ENCODE results near the gene ANO5.

ANO5 gene, protein sequence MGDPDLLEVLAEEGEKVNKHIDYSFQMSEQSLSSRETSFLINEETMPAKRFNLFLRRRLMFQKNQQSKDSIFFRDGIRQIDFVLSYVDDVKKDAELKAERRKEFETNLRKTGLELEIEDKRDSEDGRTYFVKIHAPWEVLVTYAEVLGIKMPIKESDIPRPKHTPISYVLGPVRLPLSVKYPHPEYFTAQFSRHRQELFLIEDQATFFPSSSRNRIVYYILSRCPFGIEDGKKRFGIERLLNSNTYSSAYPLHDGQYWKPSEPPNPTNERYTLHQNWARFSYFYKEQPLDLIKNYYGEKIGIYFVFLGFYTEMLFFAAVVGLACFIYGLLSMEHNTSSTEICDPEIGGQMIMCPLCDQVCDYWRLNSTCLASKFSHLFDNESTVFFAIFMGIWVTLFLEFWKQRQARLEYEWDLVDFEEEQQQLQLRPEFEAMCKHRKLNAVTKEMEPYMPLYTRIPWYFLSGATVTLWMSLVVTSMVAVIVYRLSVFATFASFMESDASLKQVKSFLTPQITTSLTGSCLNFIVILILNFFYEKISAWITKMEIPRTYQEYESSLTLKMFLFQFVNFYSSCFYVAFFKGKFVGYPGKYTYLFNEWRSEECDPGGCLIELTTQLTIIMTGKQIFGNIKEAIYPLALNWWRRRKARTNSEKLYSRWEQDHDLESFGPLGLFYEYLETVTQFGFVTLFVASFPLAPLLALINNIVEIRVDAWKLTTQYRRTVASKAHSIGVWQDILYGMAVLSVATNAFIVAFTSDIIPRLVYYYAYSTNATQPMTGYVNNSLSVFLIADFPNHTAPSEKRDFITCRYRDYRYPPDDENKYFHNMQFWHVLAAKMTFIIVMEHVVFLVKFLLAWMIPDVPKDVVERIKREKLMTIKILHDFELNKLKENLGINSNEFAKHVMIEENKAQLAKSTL

DNA sequence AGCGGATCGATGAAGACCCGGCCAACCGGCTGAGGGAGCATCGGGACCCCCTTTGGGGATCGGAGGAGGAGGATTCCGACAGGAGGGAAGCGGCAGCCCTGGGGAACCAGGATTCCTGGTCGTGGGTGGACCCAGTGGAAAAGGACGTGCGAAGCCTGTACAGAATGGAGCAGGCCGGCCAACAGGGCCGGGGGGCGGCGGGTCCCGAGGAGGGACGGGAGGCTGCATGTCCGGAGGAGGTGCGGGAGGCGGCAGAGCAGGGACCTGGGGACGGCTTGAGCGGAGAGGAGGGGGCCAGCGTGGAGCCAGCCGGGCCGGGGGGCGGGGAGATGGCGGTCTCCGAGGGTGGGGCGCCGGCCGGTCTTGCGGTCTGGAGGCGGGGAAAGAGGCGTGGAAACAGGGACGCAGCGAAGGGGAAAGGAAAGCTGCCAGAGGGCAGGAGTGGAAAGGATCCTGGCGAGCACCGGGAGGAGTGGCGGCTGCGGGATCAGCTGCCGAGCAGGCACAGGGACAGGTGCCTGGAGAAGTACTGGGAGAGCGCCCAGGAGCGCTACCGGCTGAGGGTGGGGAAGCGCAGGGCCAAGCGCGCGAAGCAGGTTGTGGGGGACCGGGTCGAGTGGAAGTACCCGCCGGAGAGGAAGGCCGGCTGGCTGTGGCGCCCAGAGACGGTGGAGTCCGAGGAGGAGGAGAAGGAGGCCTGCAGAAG is at the start of gene ANO5:
Gene ANO5 (plus strand): TSS at position 444 of the 706 bp plus-strand sequence. CDS start 408 bp downstream, outside the sequence.
- no peak for FAIRE-seq

DNA sequence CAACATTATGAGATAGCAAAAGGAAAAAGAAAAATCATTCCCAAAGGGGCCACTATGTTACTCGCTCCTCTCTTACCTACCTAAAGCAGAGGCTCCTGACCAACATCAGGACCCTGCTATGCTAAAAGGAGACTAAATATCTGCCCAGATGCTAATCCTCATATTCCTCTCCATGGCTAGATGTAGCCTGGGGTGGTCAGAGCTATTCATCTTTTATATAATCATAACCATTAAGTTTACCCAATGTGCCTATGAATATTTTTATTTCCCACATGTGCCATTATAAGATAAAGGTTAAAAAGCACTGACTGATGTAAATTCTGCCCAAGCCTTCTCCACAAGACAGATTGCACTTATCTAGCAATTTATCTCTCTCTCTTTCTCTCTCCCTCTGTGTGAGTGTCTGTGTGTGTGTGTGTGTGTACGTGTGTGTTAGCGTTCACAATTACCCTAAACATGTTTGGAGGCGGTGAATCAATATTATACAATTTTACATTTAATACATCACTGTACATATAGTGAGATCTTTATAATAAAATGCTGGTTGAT is 41.2 kb upstream of the ANO5 start:
- no peak for FAIRE-seq

DNA sequence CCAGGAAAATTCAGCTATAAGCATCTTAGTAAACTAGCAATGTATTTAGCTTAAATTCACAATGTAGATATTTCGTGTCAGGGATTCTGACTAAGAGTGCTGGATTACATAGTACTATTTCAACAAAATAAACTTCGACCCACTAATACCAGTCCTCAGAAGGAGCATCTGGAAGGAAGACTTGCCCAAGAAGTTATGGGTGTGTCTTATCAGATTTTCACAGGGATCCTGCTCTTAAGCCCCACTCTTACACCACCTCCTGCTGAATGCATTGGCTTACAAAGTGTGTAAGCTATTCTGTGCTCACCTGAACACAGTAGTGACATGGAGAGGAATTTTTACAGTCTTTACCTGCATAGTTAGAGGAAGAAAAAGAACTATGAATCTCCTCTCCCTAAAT is 35.4 kb upstream of the ANO5 start:
- FAIRE-seq = no peak

DNA sequence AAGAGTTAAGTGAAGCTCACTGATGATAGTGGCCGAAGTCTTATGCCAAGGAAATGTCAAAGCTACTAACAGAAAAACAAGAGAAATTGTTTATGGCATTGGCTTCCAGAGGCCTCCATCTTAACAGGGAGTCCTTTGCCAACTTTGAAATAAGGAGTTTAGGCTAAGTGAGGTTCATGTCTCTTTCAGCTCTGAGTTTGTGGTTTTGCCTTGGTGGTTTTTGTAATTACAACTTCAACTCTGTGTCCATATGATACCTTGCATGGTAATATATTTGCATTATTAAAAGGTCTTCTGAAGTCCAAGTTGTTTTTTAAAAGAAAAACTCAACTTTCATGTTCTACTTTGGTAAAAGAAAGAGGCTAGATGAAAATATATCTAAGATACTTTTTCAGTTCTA is 31.4 kb upstream of the ANO5 start:
- no peak for FAIRE-seq

DNA sequence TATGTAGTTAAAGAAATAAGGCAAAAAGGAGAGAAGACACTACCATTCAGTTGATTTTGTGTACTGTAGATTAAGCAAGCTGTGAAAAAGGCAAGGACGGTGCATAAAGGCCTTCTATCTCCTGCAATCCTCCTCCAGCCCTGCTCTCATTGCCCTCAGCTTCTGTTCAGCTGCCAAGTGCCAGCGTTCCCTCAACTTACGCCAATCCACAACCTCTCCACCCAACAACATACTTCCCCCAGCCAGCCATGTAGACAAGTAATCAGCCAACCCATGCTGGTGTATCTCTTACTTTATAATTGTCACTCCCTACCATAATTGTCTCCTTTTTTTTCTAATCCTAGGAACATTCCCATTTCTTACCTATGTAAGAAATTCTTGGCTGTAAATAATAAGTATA is 30.1 kb upstream of the ANO5 start:
- no peak for FAIRE-seq

DNA sequence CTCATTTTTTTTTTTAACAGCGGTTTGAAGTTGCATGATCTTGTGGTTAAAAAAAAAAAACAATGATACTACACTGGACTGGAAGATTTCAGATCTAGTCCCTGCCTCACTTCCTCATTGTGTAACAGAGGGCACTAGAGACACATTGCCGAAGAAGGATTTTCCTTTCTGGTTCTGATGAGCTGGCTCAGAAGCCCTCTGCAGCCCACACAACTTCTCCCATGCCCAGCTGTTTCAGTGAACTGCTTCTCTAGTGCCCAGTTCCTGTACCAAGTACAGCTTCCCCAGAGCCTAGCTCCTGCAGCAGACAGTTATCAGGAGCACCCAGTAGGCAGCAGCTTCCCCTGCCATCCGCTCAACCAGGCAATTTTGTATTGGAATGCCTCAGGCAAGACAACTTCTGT is 29.5 kb upstream of the ANO5 start:
- no peak for FAIRE-seq

DNA sequence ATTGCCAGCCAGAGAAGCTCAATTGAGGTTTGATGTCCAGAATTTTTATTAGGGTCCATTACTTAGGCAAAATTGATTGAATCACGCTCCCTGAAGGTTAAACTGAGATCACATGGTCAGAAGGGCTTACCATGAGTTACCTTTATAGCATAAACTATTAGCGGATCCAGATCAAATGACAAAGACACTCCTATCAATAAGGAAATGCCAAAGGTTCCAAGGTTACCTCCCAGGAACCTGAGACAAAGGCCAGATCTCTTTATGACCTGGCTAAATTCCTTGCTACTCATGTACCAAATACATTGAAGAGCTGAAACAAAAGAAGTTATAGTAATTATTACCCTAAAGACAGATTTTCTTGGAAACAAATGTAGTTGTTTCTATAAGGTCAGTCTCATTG is 27.8 kb upstream of the ANO5 start:
- no peak for FAIRE-seq

DNA sequence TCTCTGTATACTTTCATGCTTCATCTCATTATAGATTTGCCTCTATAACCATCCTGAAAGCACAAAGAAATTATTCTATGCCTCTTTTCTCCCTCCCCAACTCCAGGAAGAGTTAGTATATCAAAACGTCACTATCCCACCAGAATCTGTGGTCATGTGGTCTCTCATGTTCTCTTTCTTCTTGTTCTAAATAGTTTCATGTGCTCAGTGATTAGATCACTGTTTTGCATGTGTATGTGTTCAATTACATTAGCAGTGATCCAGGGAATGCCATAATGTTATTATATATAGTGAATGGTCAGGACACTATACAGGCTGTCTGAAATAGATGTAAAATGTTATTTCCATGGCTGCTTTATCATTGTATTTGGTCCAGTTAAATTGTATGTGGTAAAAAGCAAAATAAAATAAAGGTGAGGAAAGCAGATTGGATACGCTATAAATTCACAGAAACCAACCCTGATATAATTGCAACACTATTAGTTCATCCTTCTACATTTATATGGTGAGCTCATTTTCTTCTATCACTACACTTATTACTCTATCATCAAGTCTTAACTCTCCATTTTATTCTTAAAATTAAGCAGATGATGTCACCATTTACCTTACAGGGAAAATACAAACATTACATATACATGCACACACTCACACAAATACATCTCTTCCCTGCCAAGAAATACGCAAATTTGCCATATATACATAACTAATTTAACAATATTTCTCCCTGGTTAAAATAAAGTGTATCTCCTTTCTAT is 26.9 kb upstream of the ANO5 start:
- no peak for FAIRE-seq

DNA sequence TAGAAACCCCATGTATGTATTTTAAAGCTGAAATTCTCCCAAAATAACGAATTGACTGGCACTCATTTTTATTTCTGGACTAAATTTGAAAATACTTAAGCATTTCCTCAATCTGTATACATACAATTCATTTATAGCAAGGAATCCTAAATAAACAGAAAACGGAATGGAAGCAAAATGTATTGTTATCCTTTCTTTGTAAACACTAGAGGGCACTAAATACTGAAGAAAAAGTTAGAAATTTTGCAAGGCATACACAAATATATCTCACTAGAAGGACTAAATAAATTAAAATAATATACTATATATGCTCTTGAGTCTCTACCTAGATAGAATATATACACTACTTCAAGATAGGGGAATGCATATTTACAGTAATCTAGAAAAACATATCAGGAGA is 23.1 kb upstream of the ANO5 start:
- peak; percentile 31 for FAIRE-seq

DNA sequence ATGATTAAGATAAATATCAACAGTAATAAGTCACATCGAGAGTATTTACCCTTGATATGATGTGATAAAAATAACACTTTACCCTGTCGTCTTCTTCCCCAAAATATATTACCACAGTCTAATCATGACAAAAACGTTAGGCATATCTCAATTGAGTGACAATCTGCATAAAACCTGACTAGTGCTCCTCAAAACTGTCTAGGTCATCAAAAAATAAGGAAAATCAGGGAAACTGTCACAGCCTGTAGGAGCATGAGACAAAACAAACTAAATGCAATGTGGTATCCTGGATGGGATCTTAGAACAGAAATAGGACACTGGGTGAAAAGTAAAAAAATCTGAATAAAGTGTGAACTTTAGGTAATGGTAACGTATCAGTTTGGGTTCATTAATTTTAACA is 19.4 kb upstream of the ANO5 start:
- no peak for FAIRE-seq

DNA sequence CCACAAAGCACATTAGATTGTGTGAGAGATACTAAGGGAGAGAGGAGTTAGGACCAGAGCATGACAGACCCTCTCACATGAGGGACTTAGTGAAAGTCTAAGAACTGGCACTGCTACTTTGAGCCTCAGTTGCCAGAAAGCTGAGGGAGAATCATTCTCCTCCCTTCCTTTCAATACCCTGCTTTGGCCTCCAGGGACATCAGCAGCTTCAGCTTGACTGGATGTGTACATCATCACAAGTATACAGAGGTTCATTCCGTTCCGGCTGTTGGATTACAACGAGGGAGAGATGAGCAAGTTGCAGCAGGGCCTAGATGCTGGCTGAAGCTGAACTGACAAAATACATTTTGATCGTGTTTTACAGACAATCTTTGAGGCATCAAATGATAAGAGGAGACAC is 15.7 kb upstream of the ANO5 start:
- no peak for FAIRE-seq

DNA sequence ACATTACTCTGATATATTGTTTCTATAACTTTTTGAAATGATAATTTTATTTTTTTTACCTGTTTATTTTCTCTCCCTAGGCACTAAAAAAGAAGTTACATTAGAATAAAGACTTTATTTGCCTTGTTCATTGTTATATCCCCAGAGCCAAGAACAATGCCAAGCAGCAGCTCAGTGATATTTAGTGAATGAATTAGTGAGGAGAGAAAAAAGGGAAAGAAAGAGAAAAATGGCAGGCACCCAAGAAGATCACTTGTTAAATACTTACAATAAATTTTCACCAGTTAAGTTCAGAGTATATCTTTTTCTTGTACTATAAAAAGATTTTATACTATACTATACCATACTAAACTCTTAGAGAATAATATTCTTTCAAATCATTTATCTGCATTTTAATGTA is 13.3 kb upstream of the ANO5 start:
- no peak for FAIRE-seq

DNA sequence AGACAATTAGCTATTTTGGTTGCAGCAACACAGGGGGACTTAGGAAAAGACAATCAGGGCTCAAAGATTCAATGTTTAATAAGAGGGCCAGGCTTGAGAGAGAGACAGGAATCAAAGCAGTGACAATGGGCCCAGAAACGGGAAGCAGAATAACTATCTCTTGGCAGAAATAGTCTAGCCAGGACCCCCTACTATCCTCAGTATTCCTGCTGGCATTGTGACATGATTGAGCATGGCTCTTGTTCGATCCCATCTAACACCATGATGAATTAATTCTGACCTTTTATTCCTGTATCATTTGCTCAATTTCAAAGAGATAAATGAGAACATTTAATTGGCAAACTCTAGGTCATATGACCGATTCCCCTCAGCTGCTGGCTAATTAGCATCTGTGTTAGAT is 12.8 kb upstream of the ANO5 start:
- no peak for FAIRE-seq

DNA sequence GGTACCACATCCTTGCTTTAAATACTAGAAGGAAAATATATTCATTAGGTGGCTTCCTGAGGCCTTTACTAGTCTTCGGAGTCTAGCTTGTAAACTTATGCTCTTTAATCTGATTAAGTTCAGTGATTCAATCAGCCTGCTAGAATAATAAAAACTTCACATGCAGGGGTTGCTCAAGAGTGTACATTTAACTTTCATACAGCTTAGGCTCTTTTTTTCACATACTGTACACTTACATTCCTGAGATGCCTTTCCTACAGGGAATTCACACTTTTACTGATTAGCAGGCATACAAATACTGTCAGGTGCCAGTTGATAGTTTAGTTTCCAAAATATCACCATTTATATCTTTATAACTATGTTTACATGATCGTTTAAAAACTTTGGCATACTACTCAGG is 3.2 kb upstream of the ANO5 start:
- FAIRE-seq = no peak

DNA sequence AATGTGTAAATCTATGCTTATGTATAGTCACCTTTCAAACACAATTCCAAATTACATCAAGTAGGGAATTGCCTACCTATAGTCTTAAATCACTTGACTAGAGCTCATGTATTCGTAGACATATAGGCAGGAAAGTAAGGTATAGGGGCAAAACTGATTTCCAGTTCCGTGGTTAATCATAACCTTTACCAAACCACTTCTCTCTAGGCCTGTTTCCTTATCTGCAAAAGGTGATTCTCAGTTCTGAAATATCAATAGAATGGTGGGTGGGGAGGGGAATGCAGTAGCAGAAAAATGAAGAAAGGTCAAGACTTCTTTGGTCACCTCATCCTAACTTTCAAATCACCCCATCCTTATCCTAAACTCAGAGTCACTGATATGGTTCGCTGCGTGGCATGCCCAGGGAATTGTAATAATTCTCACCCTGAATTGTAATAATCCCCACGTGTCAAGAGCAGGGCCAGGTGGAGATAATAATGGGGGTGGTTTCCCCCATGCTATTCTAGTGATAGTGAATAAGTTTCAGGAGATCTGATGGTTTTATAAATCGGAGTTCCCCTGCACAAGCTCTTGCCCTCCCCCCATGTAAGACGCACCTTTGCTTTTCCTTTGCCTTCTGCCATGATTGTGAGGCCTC is 1.9 kb upstream of the ANO5 start:
- FAIRE-seq = no peak

DNA sequence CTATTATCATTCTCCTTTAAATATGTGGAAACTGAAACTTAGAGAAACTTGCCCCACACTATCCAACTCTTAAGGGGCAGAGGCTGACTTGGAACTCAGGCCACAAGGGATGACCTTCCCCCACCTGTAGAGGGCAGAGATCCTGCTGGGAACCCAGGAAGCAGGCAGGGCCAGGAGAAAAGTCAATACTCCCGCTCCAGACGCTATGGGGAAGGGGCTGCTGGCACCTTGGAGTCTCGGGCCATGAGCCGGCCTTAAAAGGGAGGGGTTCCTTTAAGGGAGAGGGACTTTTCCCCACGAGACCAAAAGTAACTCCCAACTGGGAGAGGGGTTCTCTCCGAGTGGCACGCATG is 620 bp upstream of the ANO5 start:
- no peak for FAIRE-seq

DNA sequence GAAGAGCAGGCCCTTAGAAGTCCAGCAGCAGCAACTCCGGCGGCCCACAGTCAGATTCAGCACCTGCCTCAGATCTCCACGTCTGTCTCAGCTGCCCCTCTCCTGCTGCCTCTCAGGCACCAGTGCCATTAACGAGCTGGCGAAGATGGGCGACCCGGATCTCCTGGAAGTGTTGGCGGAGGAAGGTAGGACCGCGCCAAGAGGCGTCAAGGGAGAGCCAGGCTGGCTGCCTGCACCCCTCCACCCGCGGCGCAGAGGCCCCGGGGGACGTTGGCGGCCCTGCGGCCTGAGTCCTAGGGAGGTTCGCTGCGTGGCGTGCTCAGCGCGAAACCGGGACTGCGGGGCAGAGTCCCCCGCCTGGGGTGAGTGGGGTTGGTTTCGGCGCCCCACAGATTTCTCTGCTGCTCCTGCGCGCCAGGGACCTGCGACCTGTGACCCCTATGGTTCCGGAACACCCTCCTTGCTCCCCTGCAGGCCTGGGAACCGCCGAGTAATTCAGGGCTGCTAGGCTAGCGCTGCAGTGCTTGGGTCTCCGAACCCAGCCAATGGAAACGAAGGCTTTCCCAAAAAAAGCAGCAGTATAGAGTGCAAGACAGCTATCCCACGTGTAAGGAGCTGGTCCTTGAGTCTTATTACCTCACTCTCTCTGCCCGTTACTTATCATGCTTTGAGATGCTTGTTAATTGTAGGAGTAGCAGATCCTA is 615 bp downstream of the ANO5 start:
- FAIRE-seq = no peak

DNA sequence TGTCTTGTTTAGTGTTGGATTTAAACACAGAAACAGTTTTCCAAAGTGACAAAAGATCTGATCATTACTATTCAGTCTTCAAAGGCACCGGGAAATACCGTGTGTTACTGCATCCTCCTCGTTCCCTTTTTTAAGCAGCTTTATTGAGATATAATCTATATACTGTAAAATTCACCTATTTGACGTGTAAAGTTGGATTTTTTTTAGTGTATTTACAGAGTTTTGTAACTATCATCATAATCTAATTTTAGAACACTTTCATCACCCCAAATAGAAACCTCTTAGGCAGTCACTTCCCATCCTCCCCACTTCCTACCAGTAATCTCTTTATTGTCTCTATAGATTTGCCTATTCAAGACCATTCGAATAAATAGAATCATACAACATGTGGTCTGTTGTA is 1.4 kb downstream of the ANO5 start:
- FAIRE-seq = no peak

DNA sequence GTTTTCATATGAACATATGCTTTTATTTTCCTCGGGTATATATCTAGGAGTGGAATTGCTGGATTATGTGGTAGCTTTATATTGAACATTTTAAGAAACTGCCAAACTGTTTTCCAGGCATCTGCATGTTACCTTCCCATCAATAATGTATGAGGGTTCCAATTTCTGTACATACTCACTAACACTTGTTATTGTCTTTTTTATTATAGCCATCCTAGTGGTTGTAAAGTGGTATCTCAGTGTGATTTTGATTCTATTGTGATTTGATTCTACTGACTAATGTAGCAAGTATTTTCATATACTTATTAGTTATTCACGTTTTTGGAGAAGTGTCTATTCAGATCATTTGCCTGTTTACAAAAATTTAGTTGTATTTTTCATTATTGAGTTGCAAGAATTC is 2.0 kb downstream of the ANO5 start:
- FAIRE-seq = no peak

DNA sequence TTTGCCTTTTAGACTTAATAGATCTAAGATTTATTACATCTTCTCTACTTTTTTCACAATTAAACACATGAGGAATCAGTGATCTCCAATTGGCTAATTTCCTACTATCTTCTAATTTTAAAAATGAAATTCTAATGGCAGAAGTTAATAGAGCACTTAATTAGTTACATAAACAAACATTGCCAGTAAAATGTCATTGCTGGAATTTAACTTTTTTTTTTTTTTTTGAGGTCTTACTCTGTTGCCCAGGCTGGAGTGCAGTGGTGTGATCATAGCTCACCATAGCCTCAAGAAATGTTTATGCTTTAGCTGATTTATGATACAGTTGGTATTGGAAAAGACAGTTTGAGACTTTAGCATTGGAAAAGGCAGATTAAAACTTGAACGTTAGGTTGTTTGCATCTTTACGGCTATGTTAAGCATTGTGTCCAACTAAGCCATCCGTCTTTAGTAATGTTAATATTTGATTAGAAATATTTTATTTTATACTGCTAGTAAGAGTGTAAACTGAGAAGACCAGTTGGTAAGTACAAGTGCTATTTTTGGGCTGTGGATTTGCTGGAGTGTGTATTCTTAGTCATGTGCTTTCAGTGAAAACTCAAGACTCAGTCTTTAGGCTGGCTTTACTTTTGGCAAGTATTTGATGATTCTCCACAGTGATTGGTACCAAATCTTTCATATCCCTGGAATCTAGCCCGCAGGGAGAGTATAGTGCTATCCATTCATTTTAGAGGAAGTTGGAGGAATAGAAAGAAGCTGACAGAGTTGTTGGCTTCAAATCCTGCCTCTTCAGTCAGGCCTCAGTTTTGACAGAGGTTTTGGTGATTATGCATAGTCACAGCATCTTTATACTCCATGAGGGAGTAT is 4.5 kb downstream of the ANO5 start:
- FAIRE-seq = no peak

Measured in endometrium (tissue), 2 donors.